AG04449 (cell line): ENCODE data around the gene EPM2AIP1.

ENCODE experiments used
- CTCF ChIA-PET: fragments of 350-600 bp; formaldehyde crosslinking; extraction: SDS; loops from one replicate; lab custom pipeline; 2021; ENCODE audit warnings: antibody characterized with exemption; lab: Yijun Ruan, JAX
- POLR2A ChIA-PET: fragments of 400-600, 350-600 bp; formaldehyde crosslinking; extraction: SDS; loops from one replicate; lab custom pipeline; 2020; ENCODE audit warnings: antibody characterized with exemption, inconsistent platforms; lab: Yijun Ruan, JAX
- DNase-seq: peaks from one replicate; pipeline ENCODE4 v3.0.0-alpha.2; 2010; ENCODE audit warnings: low read depth, low spot score
- H3K4me3 ChIP-seq: 2 replicates; pipeline ENCODE4 v1.5.1; 2011; ENCODE audit warnings: low read depth, mild to moderate bottlenecking, control low read depth, low read length
- CTCF ChIP-seq: IDR thresholded peaks from one replicate; pipeline ENCODE4 v1.5.1; 2011; ENCODE audit warnings: mild to moderate bottlenecking, moderate library complexity, low read length, control low read depth, inconsistent platforms; ENCODE audit not compliant: insufficient read depth; ENCODE audit errors: missing control alignments

EPM2AIP1 gene

GRCh38 chr3:36942638-36943248, 50.2 kb downstream of the EPM2AIP1 start:
- no peak for TF ChIP-seq CTCF
- CTCF ChIA-PET, result interaction anchor here (4.0 kb wide), 1 partner anchor 15 kb away, joined by 40 read pairs; no protein-coding TSS in a partner anchor
- no peak for DNase-seq
- POLR2A ChIA-PET, result no interaction called here
- no peak overlapping the region for H3K4me3 ChIP-seq

GRCh38 chr3:36941658-36942057, 51.3 kb downstream of the EPM2AIP1 start:
- TF ChIP-seq CTCF, result no peak
- no peak overlapping the region for H3K4me3 ChIP-seq
- POLR2A ChIA-PET, result no interaction called here
- DNase-seq, result no peak
- CTCF ChIA-PET, result no interaction called here

- H3K4me3 ChIP-seq, result no peak overlapping the region
- CTCF ChIA-PET, result interaction anchor here (2.0 kb wide), 1 partner anchor 17 kb away, joined by 7 read pairs; no protein-coding TSS in a partner anchor
- no peak for TF ChIP-seq CTCF
- no peak for DNase-seq
- POLR2A ChIA-PET, result no interaction called here
Observed at GRCh38 chr3:36941162-36941561, 51.8 kb downstream of the EPM2AIP1 start.

- DNase-seq, result no peak
- POLR2A ChIA-PET, result no interaction called here
- CTCF ChIA-PET, result interaction anchor here (1.2 to 1.5 kb wide), 2 partner anchors 21 to 68 kb away, joined by 3 read pairs; no protein-coding TSS in a partner anchor
- no peak overlapping the region for H3K4me3 ChIP-seq
- TF ChIP-seq CTCF, result no peak
Observed at GRCh38 chr3:36937492-36937891, 55.4 kb downstream of the EPM2AIP1 start.
